ENCODE results near the gene PPIA.

GRCh38 chr7:44838751-44839150 is 42.3 kb downstream of the PPIA start:
- no peak for TF ChIP-seq POLR2A (IDR thresholded peaks at IDR 0.05; ENCODE audit: low read length)
- no peak for TF ChIP-seq GATA1 (IDR thresholded peaks at IDR 0.05; ENCODE audit: low read depth, low read length)

All from erythroblast (primary cell).